GM18520 (cell line): ENCODE data around the gene TP53BP1.
A peak's percentile ranks its signal among the peaks of the same experiment; 100 is the strongest.
"Not testable (repeated sequence)": the region's sequence is repeated elsewhere in the genome, so short reads cannot be mapped to it uniquely, and the experiment has no call there.

ENCODE experiments used
- ATAC-seq: cut with Tn5 transposase; IDR thresholded peaks from one replicate; pipeline ENCODE4 v1.9.1; 2021; ENCODE audit not compliant: unreplicated experiment

The TP53BP1 gene

GRCh38 chr15:43420435-43420834 is 72.5 kb downstream of the TP53BP1 start:
- ATAC-seq, result no peak

GRCh38 chr15:43414196-43414595 is 78.8 kb downstream of the TP53BP1 start:
- no peak for ATAC-seq

GRCh38 chr15:43412096-43412495 is 80.9 kb downstream of the TP53BP1 start:
- no peak for ATAC-seq

DNA sequence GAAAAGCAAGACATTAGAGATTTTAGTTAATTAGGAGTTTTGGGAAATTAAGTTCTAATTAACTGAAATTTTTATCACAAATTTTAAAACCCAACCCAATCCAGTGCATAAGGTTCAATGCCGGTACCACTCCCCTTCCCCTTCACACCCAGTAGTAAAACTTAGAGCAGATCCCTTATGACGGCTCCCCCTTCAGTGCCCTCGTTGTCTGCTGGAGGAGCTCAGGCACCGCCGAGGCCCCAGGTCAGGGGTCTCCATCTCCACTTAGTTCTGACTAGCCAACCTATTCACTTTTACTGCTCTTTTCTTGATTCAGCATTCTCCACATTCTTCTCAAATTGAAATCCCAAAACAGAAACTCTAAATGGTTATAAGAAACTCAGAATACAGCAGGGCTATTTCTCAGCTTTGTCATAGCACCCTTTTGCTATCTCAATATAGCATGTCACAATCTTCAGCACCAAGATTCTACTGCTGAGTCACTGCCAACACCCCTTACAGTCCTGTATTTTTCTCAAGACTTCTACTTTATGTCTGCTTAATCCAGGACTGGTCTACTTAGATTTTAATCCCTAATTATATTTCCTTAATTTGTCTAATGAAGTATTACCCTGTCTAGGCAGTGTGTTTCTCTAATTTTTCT is 82.3 kb downstream of the TP53BP1 start:
- no peak for ATAC-seq

DNA sequence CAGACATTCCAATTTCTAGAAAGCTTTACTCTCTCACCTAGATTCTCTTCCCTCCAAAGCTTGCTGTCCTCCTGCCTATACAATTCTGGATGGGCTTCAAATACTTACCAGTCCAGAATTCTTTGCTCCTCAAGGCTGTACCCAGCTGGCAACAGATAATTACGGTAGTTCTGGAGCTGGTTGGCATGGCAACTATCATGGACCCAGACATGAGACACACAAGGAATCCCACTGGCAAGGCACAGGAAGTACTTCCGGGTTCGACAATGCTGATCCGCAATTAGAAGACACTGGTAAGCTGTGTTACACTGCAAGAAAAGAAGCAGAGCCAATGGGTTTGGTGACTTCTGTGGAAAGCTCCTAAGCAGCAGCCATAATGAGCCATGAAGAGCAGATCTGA is 84.2 kb downstream of the TP53BP1 start:
- no peak for ATAC-seq

GRCh38 chr15:43406808-43407207 is 86.1 kb downstream of the TP53BP1 start:
- no peak for ATAC-seq

DNA sequence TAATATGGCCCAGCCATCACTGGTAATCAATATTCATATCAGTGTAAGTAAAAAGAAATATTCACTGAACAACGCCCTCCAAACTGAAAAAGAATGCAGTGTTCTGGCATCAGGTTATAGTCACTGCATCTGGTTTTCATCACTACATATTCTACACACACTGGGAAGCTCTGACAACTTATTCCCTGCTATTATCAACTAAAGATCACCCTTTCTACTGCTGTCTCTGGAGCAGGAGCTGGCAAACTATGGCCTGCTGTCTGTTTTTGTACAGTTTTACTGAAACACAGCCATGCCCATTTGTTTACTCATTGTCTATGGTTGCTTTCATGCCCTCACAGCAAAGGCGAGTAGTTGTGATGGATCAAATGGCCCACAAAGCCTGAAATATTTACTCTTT is 86.8 kb downstream of the TP53BP1 start:
- no peak for ATAC-seq

GRCh38 chr15:43404130-43404529 is 88.8 kb downstream of the TP53BP1 start:
- ATAC-seq, result no peak

GRCh38 chr15:43403616-43404015 is 89.3 kb downstream of the TP53BP1 start:
- ATAC-seq, result no peak

DNA sequence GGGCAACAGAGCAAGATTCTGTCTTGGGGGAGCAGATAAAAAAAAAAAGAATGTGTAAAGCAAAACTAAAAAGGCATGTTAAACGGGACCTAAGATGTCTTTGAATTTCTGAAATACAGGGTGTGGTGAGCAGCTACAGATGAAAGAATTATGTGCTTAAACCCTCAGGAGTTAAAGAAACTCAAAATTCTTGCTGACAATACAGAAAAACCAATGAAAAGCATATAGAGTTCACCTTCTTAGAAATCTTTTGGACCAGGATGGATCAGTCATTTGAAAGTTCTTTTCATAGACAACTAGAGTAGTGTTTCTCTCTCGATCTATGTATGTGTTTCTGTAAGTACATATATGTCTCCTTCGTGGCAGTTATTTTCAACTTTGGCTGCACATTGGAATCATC is 90.7 kb downstream of the TP53BP1 start:
- no peak for ATAC-seq

GRCh38 chr15:43393592-43393991 is 99.4 kb downstream of the TP53BP1 start:
- not testable (repeated sequence) for ATAC-seq

DNA sequence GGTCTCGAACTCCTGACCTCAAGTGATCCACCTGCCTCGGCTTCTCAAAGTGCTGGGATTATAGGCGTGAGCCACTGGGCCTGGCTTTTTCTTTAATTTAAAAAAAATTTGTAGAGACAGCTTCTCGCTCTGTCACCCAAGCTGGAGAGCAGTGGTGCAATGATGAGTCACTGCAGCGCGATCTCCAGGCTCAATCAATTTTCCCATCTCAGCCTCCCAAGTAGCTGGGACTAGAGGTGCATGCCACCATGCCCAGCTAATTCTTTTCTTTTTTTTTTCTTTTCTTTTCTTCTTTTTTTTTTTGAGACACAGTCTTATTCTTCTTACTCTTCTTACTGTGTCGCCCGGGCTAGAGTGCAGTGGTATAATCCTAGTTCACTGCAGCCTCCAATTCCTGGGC is 102.2 kb downstream of the TP53BP1 start:
- no peak for ATAC-seq

GRCh38 chr15:43383070-43383469 is 109.9 kb downstream of the TP53BP1 start:
- ATAC-seq, result no peak

DNA sequence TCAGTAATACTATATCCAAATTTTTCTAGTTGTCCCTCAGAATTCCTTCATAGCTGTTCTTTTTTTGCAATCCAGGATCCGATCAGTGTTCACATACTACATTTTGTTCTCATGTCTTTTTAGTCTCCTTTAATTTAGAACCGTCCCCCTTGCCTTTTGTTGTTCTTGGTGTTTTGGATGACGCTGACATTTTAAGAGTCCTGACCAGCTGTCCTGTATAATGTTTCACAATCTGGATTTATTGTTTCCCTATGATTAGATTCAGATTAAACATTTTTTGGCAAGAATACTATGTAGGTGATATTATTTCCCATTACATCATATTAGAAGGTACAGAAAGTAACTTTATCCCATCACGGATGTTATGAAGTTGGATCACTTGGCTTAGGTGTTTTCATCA is 110.6 kb downstream of the TP53BP1 start:
- ATAC-seq, result no peak

DNA sequence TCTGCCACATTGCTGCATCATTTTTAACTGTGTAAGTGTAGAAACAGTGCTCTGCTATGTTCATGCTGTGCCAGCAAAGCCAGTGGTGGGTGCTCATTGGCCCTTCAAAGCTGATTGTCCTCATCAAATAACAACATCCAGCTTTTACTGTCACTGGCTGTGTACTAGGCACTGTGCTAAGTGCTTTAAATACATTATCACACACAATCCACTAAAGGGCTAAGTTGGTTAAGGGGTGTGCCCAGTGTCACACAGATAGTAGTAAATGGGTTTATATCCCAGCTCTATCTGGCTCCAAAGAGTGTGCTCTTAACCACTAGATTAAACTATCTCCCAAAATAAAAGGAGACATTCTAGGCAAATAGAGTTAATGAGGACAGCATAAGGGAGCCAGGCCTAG is 114.4 kb downstream of the TP53BP1 start:
- no peak for ATAC-seq

GRCh38 chr15:43376017-43376705 is 116.8 kb downstream of the TP53BP1 start:
- ATAC-seq, result no peak

DNA sequence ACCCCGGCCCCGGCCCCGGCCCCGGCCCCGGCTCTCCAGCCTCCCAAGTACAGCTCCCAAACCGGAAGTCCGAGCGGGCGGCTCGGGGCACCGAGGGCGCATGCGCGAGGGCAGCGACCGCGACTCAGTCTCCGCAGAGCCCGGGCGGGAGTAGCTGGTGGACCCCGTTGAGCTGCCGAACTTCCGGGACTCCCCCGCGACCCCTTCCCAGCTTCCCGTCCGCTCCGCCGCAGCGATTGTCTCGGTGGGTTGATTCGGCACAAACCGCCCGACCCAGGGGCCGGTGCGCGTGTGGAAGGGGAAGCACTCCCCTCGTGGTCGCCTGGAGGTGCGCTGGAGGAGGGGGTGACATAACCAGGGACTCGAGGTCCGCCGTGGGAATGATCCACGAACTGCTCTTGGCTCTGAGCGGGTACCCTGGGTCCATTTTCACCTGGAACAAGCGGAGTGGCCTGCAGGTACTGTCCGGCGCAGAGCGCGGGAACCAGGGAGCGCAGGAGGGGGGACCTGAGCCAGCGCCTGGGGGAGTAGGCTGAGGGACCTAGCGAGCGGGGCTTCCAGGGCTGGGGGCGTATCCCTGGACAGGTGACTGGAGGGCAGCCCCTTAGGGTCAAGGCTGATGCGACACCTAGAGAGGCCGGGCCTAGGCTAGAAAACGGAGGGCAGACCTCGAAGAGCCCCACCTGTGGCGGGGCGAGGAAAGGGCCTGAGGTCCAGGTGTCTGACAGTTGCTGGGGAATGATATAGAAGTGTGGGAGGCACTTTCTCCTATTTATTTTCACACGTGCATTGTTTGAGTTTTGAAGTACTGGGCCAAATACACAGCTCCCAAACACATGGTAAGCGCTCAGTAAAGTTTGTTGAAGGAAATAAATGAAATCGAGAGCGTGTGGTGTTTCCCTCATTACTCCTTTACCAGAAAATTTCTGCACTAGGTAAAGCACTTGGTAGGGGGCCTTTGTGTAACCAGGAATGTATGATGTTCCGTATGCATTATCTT is 121.7 kb downstream of the TP53BP1 start, which contains the start of the genes TUBGCP4 and ZSCAN29:
TSS of gene TUBGCP4 (plus strand) at position 127 of the 1,000 bp plus-strand sequence. CDS start at position 381, 254 bp downstream.
TSS of gene ZSCAN29 (minus strand) at position 69 of the 1,000 bp plus-strand sequence. CDS start 1,130 bp downstream, outside the sequence.
- peak; percentile 49 for ATAC-seq

DNA sequence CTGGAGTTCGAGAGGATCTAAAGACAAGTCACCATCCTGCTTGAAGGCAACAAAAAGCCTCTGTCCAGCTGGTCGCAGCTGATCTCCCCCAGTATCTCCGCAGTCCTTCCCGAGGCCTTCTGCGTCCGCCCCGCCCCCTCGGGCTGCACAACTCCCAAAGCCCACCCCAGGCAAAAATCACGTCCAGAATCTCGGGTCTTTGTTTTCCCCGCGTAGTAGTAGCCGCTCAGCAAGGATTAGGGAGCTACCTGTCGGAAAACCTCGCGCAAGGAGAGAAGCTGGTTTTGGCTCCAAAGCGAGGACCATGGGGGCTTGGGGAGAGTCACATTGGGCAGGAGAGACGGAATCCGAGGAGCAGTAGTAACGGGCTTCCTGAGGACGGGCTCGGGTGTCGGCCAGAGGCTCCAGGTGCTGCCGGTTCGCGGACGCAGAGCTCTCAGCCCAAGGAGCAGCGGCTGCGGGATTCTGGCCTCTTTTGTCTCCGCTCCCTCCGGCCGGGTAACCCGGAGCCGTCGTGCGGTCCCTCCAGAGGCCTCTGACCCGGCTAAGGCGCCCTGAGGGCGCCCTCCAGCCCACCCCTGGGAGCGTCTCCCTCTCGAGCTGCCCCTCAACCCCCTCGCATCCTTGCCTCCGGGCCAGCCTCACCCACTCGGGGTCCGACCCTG is 122.5 kb downstream of the TP53BP1 start:
- ATAC-seq, result peak; percentile 9

DNA sequence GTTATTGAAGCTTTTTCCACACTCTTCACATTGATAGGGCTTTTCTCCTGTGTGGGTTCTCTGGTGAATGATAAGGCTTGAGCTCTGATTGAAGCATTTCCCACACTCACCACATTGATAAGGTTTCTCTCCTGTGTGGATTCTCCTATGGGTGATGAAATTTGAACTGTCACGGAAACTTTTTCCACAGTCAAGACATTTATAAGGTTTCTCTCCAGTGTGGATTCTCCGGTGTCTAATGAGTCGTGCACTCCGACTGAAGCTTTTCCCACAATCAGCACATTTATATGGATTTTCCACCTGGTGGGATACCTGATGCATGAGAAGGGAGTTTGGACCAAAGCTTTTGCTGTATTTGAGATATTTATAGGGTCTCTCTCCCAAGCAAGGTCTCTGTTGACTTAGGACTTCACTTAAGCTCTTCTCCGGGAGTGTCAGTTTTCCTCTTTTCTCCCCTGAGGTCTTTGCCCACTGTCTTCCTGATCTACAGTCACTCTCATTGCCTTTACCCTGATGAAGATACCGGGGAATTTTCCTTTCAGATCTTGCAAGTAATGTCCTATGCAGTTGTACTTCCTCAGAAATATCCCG is 131.5 kb downstream of the TP53BP1 start:
- ATAC-seq, result no peak

DNA sequence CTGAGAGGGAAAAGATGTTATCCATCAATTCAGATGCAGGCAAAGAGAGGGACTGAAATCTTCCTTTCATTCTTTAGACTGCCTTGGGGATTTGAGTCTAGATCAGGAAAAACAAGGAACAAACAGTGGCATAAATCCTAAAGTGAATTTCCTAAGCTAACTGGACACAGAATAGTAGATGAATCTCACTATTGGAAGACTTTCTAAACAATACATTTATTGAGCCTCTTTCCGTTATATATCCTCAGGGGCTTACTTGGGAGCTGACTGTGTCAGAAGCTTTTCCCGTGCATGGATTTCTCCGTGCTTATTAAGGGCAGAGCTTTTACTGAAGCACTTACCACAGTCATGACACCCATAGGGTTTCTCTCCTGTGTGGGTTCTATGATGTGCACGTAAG is 132.1 kb downstream of the TP53BP1 start:
- ATAC-seq, result no peak
